ENCODE data around the gene OGDHL. TPM values are rescaled to one million over a fixed set of nuclear protein-coding genes. Genes with fewer than 3 reads are reported as not detected.

OGDHL gene
- total RNA-seq, 1 donor from 2014 or later: 7.5 TPM

GRCh38 chr10:49738616-49739360 is 23.3 kb downstream of the OGDHL start:
- peaks cover 17% of the 10 kb centered on the region for H3K36me3 Mint-ChIP-seq (ENCODE audit: low read depth, unreplicated experiment)
- H3K27ac Mint-ChIP-seq (ENCODE audit: unreplicated experiment): no peak overlapping the region
- DNase-seq (ENCODE audit: low spot score): no peak

GRCh38 chr10:49737474-49738201 is 24.5 kb downstream of the OGDHL start:
- no peaks in the 10 kb centered on the region for H3K4me1 Mint-ChIP-seq (ENCODE audit: unreplicated experiment)
- peaks cover 11% of the 10 kb centered on the region for H3K27me3 Mint-ChIP-seq (ENCODE audit: unreplicated experiment)
- TF ChIP-seq CTCF (IDR thresholded peaks at IDR 0.05; ENCODE audit: unreplicated experiment): no peak
- H3K36me3 Mint-ChIP-seq (ENCODE audit: low read depth, unreplicated experiment): peaks cover 17% of the 10 kb centered on the region
- no peak overlapping the region for H3K4me3 Mint-ChIP-seq (ENCODE audit: unreplicated experiment)
- no peak overlapping the region for H3K27ac Mint-ChIP-seq (ENCODE audit: unreplicated experiment)
- no peaks in the 10 kb centered on the region for H3K9me3 Mint-ChIP-seq (ENCODE audit: unreplicated experiment)
- no peak for DNase-seq (ENCODE audit: low spot score)

More at GRCh38 chr10:49738616-49739360, 23.3 kb downstream of the OGDHL start:
- Mint-ChIP-seq H3K4me3 (ENCODE audit: unreplicated experiment) (no peak overlapping the region), H3K9me3 (ENCODE audit: unreplicated experiment) (no peaks in the 10 kb centered on the region), H3K4me1 (ENCODE audit: unreplicated experiment) (no peaks in the 10 kb centered on the region), H3K27me3 (ENCODE audit: unreplicated experiment) (peaks cover 11% of the 10 kb centered on the region)
- TF ChIP-seq CTCF (IDR thresholded peaks at IDR 0.05; ENCODE audit: unreplicated experiment): no peak

- peaks cover 10% of the 10 kb centered on the region for H3K27me3 Mint-ChIP-seq (ENCODE audit: unreplicated experiment)
- no peak overlapping the region for H3K27ac Mint-ChIP-seq (ENCODE audit: unreplicated experiment)
- no peaks in the 10 kb centered on the region for H3K4me1 Mint-ChIP-seq (ENCODE audit: unreplicated experiment)
- H3K4me3 Mint-ChIP-seq (ENCODE audit: unreplicated experiment): no peak overlapping the region
- no peak for DNase-seq (ENCODE audit: low spot score)
- H3K36me3 Mint-ChIP-seq (ENCODE audit: low read depth, unreplicated experiment): peaks cover 9% of the 10 kb centered on the region
- TF ChIP-seq CTCF (IDR thresholded peaks at IDR 0.05; ENCODE audit: unreplicated experiment): no peak
- no peaks in the 10 kb centered on the region for H3K9me3 Mint-ChIP-seq (ENCODE audit: unreplicated experiment)
These were observed 25.5 kb downstream of the OGDHL start for GRCh38 chr10:49736564-49737113.

GRCh38 chr10:49735848-49736563 is 26.1 kb downstream of the OGDHL start:
- Mint-ChIP-seq H3K27me3 (ENCODE audit: unreplicated experiment) (peaks cover 8% of the 10 kb centered on the region), H3K36me3 (ENCODE audit: low read depth, unreplicated experiment) (peaks cover 6% of the 10 kb centered on the region), H3K27ac (ENCODE audit: unreplicated experiment) (no peak overlapping the region), H3K4me3 (ENCODE audit: unreplicated experiment) (peak overlapping the region; percentile 37), H3K4me1 (ENCODE audit: unreplicated experiment) (no peaks in the 10 kb centered on the region), H3K9me3 (ENCODE audit: unreplicated experiment) (no peaks in the 10 kb centered on the region)
- TF ChIP-seq CTCF (IDR thresholded peaks at IDR 0.05; ENCODE audit: unreplicated experiment): no peak
- DNase-seq (ENCODE audit: low spot score): no peak
